NB4 (cell line): ENCODE results near the gene ZNF330.

ENCODE experiments used
- DNase-seq: peaks from one replicate; pipeline ENCODE4 v3.0.0; 2010; ENCODE audit warnings: low read depth
- H3K4me3 ChIP-seq: one replicate; pipeline ENCODE4 v1.5.1; 2011; ENCODE audit warnings: mild to moderate bottlenecking, low read depth, low read length, moderate library complexity
- CTCF ChIP-seq: IDR thresholded peaks from one replicate; pipeline ENCODE4 v1.5.1; 2012; ENCODE audit warnings: low read depth, low read length
- MAX ChIP-seq: IDR thresholded peaks from 2 replicates; pipeline ENCODE4 v1.6.1; 2011; ENCODE audit warnings: low read depth, low read length
- MYC ChIP-seq: IDR thresholded peaks from 2 replicates; pipeline ENCODE4 v1.6.1; 2011; ENCODE audit warnings: low read depth, low read length
- POLR2A ChIP-seq: IDR thresholded peaks from 2 replicates; pipeline ENCODE4 v1.6.1; 2011; ENCODE audit warnings: mild to moderate bottlenecking; ENCODE audit not compliant: insufficient read length; ENCODE audit errors: extremely low read depth

ZNF330 gene

GRCh38 chr4:141283563-141283962, 62.9 kb downstream of the ZNF330 start:
- TF ChIP-seq MYC (no peak), CTCF (no peak), POLR2A (no peak), MAX (no peak)
- DNase-seq: no peak
- H3K4me3 ChIP-seq: no peak overlapping the region
